Mammary epithelial cell (primary cell): Measurements from ENCODE around the gene HNRNPM.

Source experiments
- EZH2 ChIP-seq: IDR thresholded peaks from 2 replicates; pipeline ENCODE4 v1.6.1; 2012; ENCODE audit warnings: low read length, inconsistent platforms, borderline replicate concordance
- TF ChIP-seq, protein P1 (sequence below), 2 donors: IDR thresholded peaks in 1 of 2; conservative IDR thresholded peaks in 1 of 2; 2 replicates each; pipeline ENCODE4 v1.5.1; 2011 to 2012; ENCODE audit warnings: inconsistent platforms in 2 of 2, low read length in 2 of 2, mild to moderate bottlenecking in 2 of 2, control low read depth in 1 of 2, low read depth in 1 of 2; ENCODE audit not compliant: insufficient read depth in 1 of 2; ENCODE audit errors: extremely low read depth in 1 of 2

DNA sequence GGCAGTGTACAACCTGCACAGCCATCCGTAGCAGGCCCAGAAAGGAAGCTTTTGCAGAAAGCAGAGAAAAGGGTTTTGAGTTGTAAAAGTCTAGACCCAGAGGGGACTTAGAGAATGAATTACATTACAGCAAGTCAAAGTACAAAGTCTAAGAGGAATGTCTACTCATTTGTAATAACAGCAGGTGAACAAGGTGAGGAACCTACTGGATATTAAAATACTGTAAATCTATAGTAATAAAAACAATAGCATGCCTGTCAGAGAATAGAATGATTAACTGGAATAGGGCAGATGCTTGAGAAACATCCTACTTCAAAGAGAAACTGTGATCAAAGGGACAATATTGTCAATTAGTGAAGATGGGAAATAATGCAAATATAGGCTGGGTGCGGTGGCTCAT is 87.5 kb downstream of the HNRNPM start:
- TF ChIP-seq, protein P1, sequence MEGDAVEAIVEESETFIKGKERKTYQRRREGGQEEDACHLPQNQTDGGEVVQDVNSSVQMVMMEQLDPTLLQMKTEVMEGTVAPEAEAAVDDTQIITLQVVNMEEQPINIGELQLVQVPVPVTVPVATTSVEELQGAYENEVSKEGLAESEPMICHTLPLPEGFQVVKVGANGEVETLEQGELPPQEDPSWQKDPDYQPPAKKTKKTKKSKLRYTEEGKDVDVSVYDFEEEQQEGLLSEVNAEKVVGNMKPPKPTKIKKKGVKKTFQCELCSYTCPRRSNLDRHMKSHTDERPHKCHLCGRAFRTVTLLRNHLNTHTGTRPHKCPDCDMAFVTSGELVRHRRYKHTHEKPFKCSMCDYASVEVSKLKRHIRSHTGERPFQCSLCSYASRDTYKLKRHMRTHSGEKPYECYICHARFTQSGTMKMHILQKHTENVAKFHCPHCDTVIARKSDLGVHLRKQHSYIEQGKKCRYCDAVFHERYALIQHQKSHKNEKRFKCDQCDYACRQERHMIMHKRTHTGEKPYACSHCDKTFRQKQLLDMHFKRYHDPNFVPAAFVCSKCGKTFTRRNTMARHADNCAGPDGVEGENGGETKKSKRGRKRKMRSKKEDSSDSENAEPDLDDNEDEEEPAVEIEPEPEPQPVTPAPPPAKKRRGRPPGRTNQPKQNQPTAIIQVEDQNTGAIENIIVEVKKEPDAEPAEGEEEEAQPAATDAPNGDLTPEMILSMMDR (conservative IDR thresholded peaks at IDR 0.05 in 1 of 2, IDR thresholded peaks at IDR 0.05 in 1 of 2; ENCODE audit: extremely low read depth in 1 of 2, insufficient read depth in 1 of 2, low read depth in 1 of 2, low read length in 2 of 2) = no peak
- no peak for TF ChIP-seq EZH2
